SU-DHL-6 (cell line): ENCODE data around the gene CYP24A1.

ENCODE experiments used
- H2AFZ ChIP-seq: fragments of 200-600 bp; sonication (generic); 2 replicates; pipeline ENCODE4 v1.6.1; 2014; ENCODE audit warnings: low read depth, mild to moderate bottlenecking, moderate library complexity, mixed read lengths, antibody characterized with exemption, low read length; ENCODE audit not compliant: severe bottlenecking
- H3F3A ChIP-seq: fragments of 200-600 bp; shearing (Covaris generic); 2 replicates; pipeline ENCODE4 v1.6.0; 2016; ENCODE audit warnings: antibody characterized with exemption, mild to moderate bottlenecking; ENCODE audit not compliant: insufficient read depth
- H3K27ac ChIP-seq: fragments of 200-600 bp; sonication (generic); 2 replicates; pipeline ENCODE4 v1.5.1; 2016; ENCODE audit warnings: low read depth, mild to moderate bottlenecking, low read length, moderate library complexity, mixed read lengths
- H3K27me3 ChIP-seq: fragments of 200-600 bp; sonication (generic), shearing (Covaris generic); 2 replicates; pipeline ENCODE4 v1.6.0; 2014; ENCODE audit warnings: mild to moderate bottlenecking, low read length
- H3K36me3 ChIP-seq: fragments of 200-600 bp; sonication (generic); 2 replicates; pipeline ENCODE4 v1.6.1; 2014; ENCODE audit warnings: mild to moderate bottlenecking, low read length, mixed read lengths
- H3K4me2 ChIP-seq: fragments of 300-600, 200-600 bp; shearing (Covaris generic), sonication (generic); 2 replicates; pipeline ENCODE4 v1.6.0; 2014; ENCODE audit warnings: low read length, low read depth, mild to moderate bottlenecking; ENCODE audit not compliant: poor library complexity, severe bottlenecking
- H3K4me3 ChIP-seq: fragments of 200-600 bp; sonication (generic); 2 replicates; pipeline ENCODE4 v1.5.1; 2014; ENCODE audit warnings: antibody characterized with exemption, low read length, mild to moderate bottlenecking, mixed read lengths; ENCODE audit not compliant: insufficient read depth, poor library complexity, severe bottlenecking
- H3K79me2 ChIP-seq: fragments of 200-600 bp; sonication (generic); 2 replicates; pipeline ENCODE4 v1.6.1; 2014; ENCODE audit warnings: mild to moderate bottlenecking, low read length, moderate library complexity; ENCODE audit not compliant: insufficient read depth
- H3K9ac ChIP-seq: fragments of 200-600 bp; sonication (generic); 2 replicates; pipeline ENCODE4 v1.7.0; 2014; ENCODE audit warnings: mild to moderate bottlenecking, low read length
- H3K9me2 ChIP-seq: fragments of 200-600 bp; sonication (generic); replicated peaks from 2 replicates; pipeline ENCODE4 v1.6.1; 2014; ENCODE audit warnings: low read length; ENCODE audit not compliant: insufficient read depth
- H3K9me3 ChIP-seq: fragments of 200-600 bp; sonication (generic); 2 replicates; pipeline ENCODE4 v1.6.1; 2014; ENCODE audit warnings: low read length, mixed read lengths; ENCODE audit not compliant: insufficient read depth
- H4K20me1 ChIP-seq: fragments of 200-600 bp; sonication (generic); 2 replicates; pipeline ENCODE4 v1.6.1; 2014; ENCODE audit warnings: low read depth, mild to moderate bottlenecking, antibody characterized with exemption, low read length, moderate library complexity, mixed read lengths
- EZH2phosphoT487 ChIP-seq: fragments of 200-600 bp; sonication (generic), shearing (Covaris generic); conservative IDR thresholded peaks from 2 replicates; pipeline ENCODE4 v1.6.1; 2018; ENCODE audit warnings: mild to moderate bottlenecking, antibody characterized with exemption, low read length, moderate library complexity, mixed read lengths
- TF ChIP-seq, protein P1 (sequence below): fragments of 200-600 bp; sonication (generic); IDR thresholded peaks from one replicate; pipeline ENCODE4 v1.5.1; 2017; ENCODE audit warnings: antibody characterized with exemption, mild to moderate bottlenecking, low read length, moderate library complexity; ENCODE audit not compliant: insufficient read depth, poor library complexity, severe bottlenecking

The CYP24A1 gene

GRCh38 chr20:54172532-54172855 is 1.3 kb downstream of the CYP24A1 start:
- H3K4me2 ChIP-seq: no peak overlapping the region
- no peaks in the 10 kb centered on the region for H4K20me1 ChIP-seq
- no peak for TF ChIP-seq EZH2phosphoT487
- TF ChIP-seq, protein P1, sequence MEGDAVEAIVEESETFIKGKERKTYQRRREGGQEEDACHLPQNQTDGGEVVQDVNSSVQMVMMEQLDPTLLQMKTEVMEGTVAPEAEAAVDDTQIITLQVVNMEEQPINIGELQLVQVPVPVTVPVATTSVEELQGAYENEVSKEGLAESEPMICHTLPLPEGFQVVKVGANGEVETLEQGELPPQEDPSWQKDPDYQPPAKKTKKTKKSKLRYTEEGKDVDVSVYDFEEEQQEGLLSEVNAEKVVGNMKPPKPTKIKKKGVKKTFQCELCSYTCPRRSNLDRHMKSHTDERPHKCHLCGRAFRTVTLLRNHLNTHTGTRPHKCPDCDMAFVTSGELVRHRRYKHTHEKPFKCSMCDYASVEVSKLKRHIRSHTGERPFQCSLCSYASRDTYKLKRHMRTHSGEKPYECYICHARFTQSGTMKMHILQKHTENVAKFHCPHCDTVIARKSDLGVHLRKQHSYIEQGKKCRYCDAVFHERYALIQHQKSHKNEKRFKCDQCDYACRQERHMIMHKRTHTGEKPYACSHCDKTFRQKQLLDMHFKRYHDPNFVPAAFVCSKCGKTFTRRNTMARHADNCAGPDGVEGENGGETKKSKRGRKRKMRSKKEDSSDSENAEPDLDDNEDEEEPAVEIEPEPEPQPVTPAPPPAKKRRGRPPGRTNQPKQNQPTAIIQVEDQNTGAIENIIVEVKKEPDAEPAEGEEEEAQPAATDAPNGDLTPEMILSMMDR: no peak
- no peak overlapping the region for H3K27ac ChIP-seq
- H3K27me3 ChIP-seq: no peaks in the 10 kb centered on the region
- no peaks in the 10 kb centered on the region for H3F3A ChIP-seq
- H3K4me3 ChIP-seq: no peak overlapping the region
- no peaks in the 10 kb centered on the region for H3K79me2 ChIP-seq
- no peaks in the 10 kb centered on the region for H3K9me2 ChIP-seq
- H3K36me3 ChIP-seq: no peaks in the 10 kb centered on the region
- H3K9me3 ChIP-seq: no peaks in the 10 kb centered on the region
- H3K9ac ChIP-seq: no peak overlapping the region
- H2AFZ ChIP-seq: no peak overlapping the region

- no peaks in the 10 kb centered on the region for H3K27me3 ChIP-seq
- H3K9ac ChIP-seq: no peak overlapping the region
- H3K27ac ChIP-seq: no peak overlapping the region
Measured at GRCh38 chr20:54170963-54171362, 2.8 kb downstream of the CYP24A1 start.

GRCh38 chr20:54170026-54170471 is 3.7 kb downstream of the CYP24A1 start:
- Histone ChIP-seq H3K9me3 (no peaks in the 10 kb centered on the region), H3K4me3 (no peak overlapping the region), H3K79me2 (no peaks in the 10 kb centered on the region), H3K27me3 (no peaks in the 10 kb centered on the region), H2AFZ (no peak overlapping the region), H3K27ac (no peak overlapping the region), H3K4me2 (no peak overlapping the region), H3K9me2 (no peaks in the 10 kb centered on the region), H3F3A (no peaks in the 10 kb centered on the region), H3K9ac (no peak overlapping the region), H4K20me1 (no peaks in the 10 kb centered on the region), H3K36me3 (no peaks in the 10 kb centered on the region)
- TF ChIP-seq, protein P1: no peak
- no peak for TF ChIP-seq EZH2phosphoT487

More at GRCh38 chr20:54170963-54171362, 2.8 kb downstream of the CYP24A1 start:
- Histone ChIP-seq H2AFZ (no peak overlapping the region), H3K9me2 (no peaks in the 10 kb centered on the region), H3K36me3 (no peaks in the 10 kb centered on the region), H3K4me2 (no peak overlapping the region), H4K20me1 (no peaks in the 10 kb centered on the region), H3K79me2 (no peaks in the 10 kb centered on the region), H3F3A (no peaks in the 10 kb centered on the region), H3K9me3 (no peaks in the 10 kb centered on the region), H3K4me3 (no peak overlapping the region)
- TF ChIP-seq EZH2phosphoT487: no peak
- TF ChIP-seq, protein P1: no peak
